ENCODE results near the gene PGPEP1. TPM values are rescaled to one million over a fixed set of nuclear protein-coding genes. Genes with fewer than 3 reads are reported as not detected.

PGPEP1 gene
- total RNA-seq, 4 donors from 2014 or later = 0.83 to 10.1 (median 5.3) TPM

DNA sequence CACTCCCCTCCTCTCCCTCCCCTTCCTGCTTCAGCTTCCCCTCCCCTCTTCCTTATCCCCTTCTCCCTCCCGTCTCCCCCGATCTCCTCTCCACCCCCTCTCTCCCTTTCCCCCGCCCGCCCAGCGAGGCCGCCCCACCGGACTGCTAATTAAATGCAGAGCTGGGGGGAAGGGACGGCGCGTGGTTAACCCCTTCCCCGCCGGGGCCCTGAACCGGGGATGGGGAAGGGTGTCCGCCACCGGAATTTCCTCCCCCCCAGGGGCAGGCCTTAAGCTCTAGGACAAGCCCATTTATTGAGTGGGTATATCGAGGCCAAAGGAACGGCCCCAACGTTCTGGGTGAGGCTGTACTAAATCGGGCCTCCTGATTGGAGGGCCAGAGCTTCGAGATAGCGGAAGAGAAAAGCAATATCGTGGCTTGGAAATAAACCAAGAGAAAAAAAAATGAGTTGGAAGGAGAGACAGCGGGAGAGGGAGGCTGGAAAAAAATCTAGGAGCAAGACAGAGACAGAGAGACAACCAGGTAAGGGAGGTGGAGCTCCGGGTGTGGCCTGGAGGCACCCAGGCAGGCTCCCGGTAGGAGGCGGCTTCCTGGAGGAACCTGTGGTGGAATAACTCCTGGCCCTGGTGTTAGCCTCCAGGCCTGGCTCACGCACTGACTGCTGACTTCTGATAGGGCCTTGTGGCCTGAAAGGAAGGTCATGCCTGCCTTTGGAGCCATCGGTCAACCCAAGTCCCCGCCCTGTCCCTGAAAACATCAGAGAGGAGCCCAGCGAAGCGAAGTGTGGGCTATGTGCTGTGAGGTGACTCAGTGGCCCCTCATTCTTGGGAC lies 47.4 kb upstream of the PGPEP1 start:
- peak overlapping the region; percentile 45 to 87 (median 66) for H3K4me3 ChIP-seq
- H3K9me3 ChIP-seq = no peaks in the 10 kb centered on the region
- no peaks in the 10 kb centered on the region for H3K27me3 ChIP-seq
- TF ChIP-seq CTCF (IDR thresholded peaks at IDR 0.05) (no peak), POLR2A (IDR thresholded peaks at IDR 0.05) (no peak)
- 8 to 10% methylated on average over 13 to 14 of the region's 31 CpGs for WGBS, 2 donors
- H3K36me3 ChIP-seq = no peaks in the 10 kb centered on the region
- no peak for DNase-seq
- H3K4me1 ChIP-seq = peaks cover 21 to 54% (median 26%) of the 10 kb centered on the region in 3 donors
- intact Hi-C loops (cut with DNase I) = no loop called here
- H3K27ac ChIP-seq = peak overlapping the region; percentile 87 to 100 (median 97)

DNA sequence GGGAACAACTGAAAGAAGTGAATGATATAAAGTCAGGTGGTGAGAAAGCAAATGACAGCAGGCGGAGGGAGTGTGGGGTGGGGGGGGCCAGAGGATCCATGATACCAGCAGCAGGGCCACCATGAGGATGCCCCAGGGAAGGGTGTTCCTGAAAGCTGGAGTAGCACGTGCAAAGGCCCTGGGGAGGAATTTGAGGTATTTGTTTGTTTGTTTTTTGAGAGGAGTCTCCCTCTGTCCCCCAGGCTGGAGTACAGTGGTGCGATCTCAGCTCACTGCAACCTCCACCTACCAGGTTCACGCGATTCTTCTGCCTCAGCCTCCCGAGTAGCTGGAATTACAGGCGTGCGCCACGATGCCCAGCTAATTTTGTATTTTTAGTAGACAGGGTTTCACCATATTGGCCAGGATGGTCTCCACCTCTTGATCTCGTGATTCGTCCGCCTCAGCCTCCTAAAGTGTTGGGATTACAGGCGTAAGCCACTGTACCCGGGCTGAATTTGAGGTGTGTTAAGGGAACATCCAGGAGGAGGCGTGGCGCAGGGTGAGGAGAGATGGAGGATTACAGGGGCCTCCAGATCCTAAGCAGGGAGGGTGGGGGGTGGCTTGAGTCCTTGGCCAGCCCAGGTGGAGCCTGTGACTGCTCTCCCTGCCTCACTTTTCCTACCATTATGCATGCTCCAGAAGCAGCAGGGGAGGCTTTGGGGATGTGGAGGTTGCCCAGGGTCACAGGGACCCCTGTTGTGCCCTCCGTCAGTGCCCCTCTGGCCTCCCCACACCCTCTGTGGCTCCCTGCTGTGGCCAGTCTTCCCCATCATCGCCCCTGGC lies 46.5 kb upstream of the PGPEP1 start:
- no peak for DNase-seq
- Histone ChIP-seq H3K27ac (peak overlapping the region; percentile 87 to 100 (median 97)), H3K36me3 (no peaks in the 10 kb centered on the region), H3K27me3 (no peaks in the 10 kb centered on the region), H3K4me3 (peak overlapping the region in 3 of 4 donors; percentile 61 to 87 (median 71)), H3K9me3 (no peaks in the 10 kb centered on the region), H3K4me1 (peaks cover 21 to 49% (median 26%) of the 10 kb centered on the region in 3 donors)
- no peak for TF ChIP-seq CTCF (IDR thresholded peaks at IDR 0.05)
- no peak for TF ChIP-seq POLR2A (IDR thresholded peaks at IDR 0.05)
- intact Hi-C loops (cut with DNase I) = no loop called here
- WGBS, 2 donors = 45 to 60% methylated on average over 5 to 12 of the region's 18 CpGs

DNA sequence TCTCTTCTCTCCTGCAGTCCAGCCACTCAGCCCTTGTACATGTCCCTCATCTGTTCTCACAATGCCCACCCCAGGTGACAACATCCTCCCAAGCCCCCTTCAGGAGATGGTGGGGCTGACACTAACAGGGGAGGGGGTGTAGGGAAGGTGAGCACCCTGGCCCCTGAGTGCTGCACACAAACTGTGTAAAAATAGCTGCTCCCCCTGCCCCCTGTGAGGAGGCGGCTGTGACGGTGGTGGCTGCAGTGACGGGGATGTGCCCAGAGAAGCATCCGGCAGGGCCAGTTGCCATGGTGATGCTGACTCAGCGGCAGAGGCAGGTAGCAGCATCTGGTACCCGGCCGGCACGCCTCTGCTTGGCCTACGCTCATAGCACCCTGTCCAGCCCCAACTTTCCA lies 45.9 kb upstream of the PGPEP1 start:
- Histone ChIP-seq H3K4me3 (no peak overlapping the region), H3K27ac (peak overlapping the region; percentile 87 to 100 (median 97)), H3K27me3 (no peaks in the 10 kb centered on the region), H3K36me3 (no peaks in the 10 kb centered on the region), H3K4me1 (peaks cover 21 to 49% (median 26%) of the 10 kb centered on the region in 3 donors), H3K9me3 (no peaks in the 10 kb centered on the region)
- no peak for DNase-seq
- WGBS, 2 donors = 20% methylated on average over 3 of the region's 9 CpGs; no CpG with 5 or more reads in 1 of the 2 donors
- TF ChIP-seq CTCF (IDR thresholded peaks at IDR 0.05) (no peak), POLR2A (IDR thresholded peaks at IDR 0.05) (no peak)
- intact Hi-C loops (cut with DNase I) = no loop called here

DNA sequence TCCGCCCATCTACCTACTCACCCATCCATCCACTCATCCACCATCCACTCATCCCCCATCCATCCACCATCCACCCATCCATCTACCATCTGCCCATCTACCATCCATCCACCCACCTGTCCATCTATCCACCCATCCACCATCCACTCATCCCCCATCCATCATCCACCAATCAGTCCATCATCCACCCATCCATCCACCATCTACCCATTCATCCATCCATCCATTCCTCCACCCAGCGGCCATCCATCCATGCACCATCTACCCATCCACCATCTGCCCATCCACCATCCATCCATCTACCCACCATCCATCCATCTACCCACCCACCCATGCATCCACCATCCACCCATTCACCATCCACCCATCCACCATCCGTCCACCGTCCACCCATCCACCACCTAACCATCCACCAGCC lies 45.4 kb upstream of the PGPEP1 start:
- no peaks in the 10 kb centered on the region for H3K36me3 ChIP-seq
- H3K4me3 ChIP-seq = no peak overlapping the region
- intact Hi-C loops (cut with DNase I) = no loop called here
- TF ChIP-seq CTCF (IDR thresholded peaks at IDR 0.05) = no peak
- no peak for TF ChIP-seq POLR2A (IDR thresholded peaks at IDR 0.05)
- DNase-seq = no peak
- H3K4me1 ChIP-seq = peaks cover 18 to 43% (median 26%) of the 10 kb centered on the region in 3 donors
- H3K27ac ChIP-seq = peak overlapping the region in 1 of 4 donors; percentile 100
- no peaks in the 10 kb centered on the region for H3K9me3 ChIP-seq
- no peaks in the 10 kb centered on the region for H3K27me3 ChIP-seq
- 69 to 89% methylated on average over 4 of the region's 4 CpGs for WGBS, 2 donors

- no peak for TF ChIP-seq POLR2A (IDR thresholded peaks at IDR 0.05)
- TF ChIP-seq CTCF (IDR thresholded peaks at IDR 0.05) = no peak
- H3K27ac ChIP-seq = no peak overlapping the region
- no peaks in the 10 kb centered on the region for H3K27me3 ChIP-seq
- WGBS, 2 donors = 34 to 57% methylated on average over 4 of the region's 4 CpGs
- DNase-seq = no peak
- no peak overlapping the region for H3K4me3 ChIP-seq
- no peaks in the 10 kb centered on the region for H3K36me3 ChIP-seq
- intact Hi-C loops (cut with DNase I) = no loop called here
- no peaks in the 10 kb centered on the region for H3K9me3 ChIP-seq
- peaks cover 17 to 42% (median 24%) of the 10 kb centered on the region in 3 donors for H3K4me1 ChIP-seq
Measured at GRCh38 chr19:18297308-18297707, 43.1 kb upstream of the PGPEP1 start.

All from esophagus squamous epithelium (tissue), 5 donors.